IMR-90 (cell line): ENCODE results near the gene ATRNL1. TPM values are rescaled to one million over a fixed set of nuclear protein-coding genes. Genes with fewer than 3 reads are reported as not detected.

ENCODE experiments used
- ATAC-seq: fragments of 200-7000 bp; cut with Tn5 transposase; 2 replicates; pipeline ENCODE4 v1.9.1; 2020; ENCODE audit warnings: low read depth, mild to moderate bottlenecking, moderate library complexity
- BruUV-seq: library from RNA; stranded (reverse); fragments of 400-500 nt; replicated peaks from 2 replicates; lab custom pipeline; 2021; lab: Mats Ljungman, UMichigan
- CTCF ChIA-PET: fragments of 300-600 bp; formaldehyde crosslinking; extraction: SDS; loops from one replicate; lab custom pipeline; 2021; ENCODE audit warnings: antibody characterized with exemption; lab: Yijun Ruan, JAX
- POLR2A ChIA-PET: fragments of 300-600 bp; sonication (Branson Sonifier 250); formaldehyde crosslinking; loops from one replicate; lab custom pipeline; 2022; ENCODE audit warnings: antibody characterized with exemption; ENCODE audit not compliant: unreplicated experiment; lab: Charles Lee
- DNase-seq: peaks from one replicate; pipeline ENCODE4 v3.0.0; 2013
- H2AFZ ChIP-seq: replicated peaks from 2 replicates; pipeline ENCODE3; 2013; ENCODE audit warnings: low read length, mild to moderate bottlenecking; ENCODE audit not compliant: poor library complexity
- H2AK5ac ChIP-seq: 2 replicates; pipeline ENCODE4 v1.6.1; 2013; ENCODE audit warnings: low read depth, low read length, inconsistent platforms
- H2AK9ac ChIP-seq: replicated peaks from 2 replicates; pipeline ENCODE3; 2013; ENCODE audit warnings: mild to moderate bottlenecking, low read depth, low read length, moderate library complexity; ENCODE audit not compliant: poor library complexity
- H2BK120ac ChIP-seq: 2 replicates; pipeline ENCODE4 v1.6.1; 2013; ENCODE audit warnings: low read depth, low read length, inconsistent platforms
- H2BK15ac ChIP-seq: 3 replicates; pipeline ENCODE4 v1.6.1; 2013; ENCODE audit warnings: low read depth, low read length, inconsistent platforms
- H2BK20ac ChIP-seq: 2 replicates; pipeline ENCODE4 v1.6.1; 2013; ENCODE audit warnings: low read depth, mild to moderate bottlenecking, inconsistent platforms, low read length, moderate library complexity
- H2BK5ac ChIP-seq: 2 replicates; pipeline ENCODE4 v1.6.1; 2013; ENCODE audit warnings: mild to moderate bottlenecking, low read depth, low read length, inconsistent platforms; ENCODE audit not compliant: poor library complexity, severe bottlenecking
- H3K14ac ChIP-seq: replicated peaks from 2 replicates; pipeline ENCODE4 v1.6.1; 2013; ENCODE audit warnings: low read depth, low read length, inconsistent platforms
- H3K18ac ChIP-seq: 2 replicates; pipeline ENCODE4 v1.6.1; 2013; ENCODE audit warnings: low read depth, low read length, control low read depth
- H3K23ac ChIP-seq: 2 replicates; pipeline ENCODE4 v1.6.1; 2013; ENCODE audit warnings: low read depth, low read length, inconsistent platforms
- H3K27ac ChIP-seq: 2 replicates; pipeline ENCODE4 v1.5.1; 2013; ENCODE audit warnings: mild to moderate bottlenecking, control low read depth, low read length; ENCODE audit not compliant: insufficient read depth
- H3K27me3 ChIP-seq: 2 replicates; pipeline ENCODE4 v1.6.1; 2013; ENCODE audit warnings: low read length; ENCODE audit not compliant: control insufficient read depth, insufficient read depth
- H3K36me3 ChIP-seq: 2 replicates; pipeline ENCODE4 v1.6.1; 2013; ENCODE audit warnings: low read length, mixed read lengths; ENCODE audit not compliant: control insufficient read depth, insufficient read depth
- H3K4ac ChIP-seq: 2 replicates; pipeline ENCODE4 v1.6.1; 2013; ENCODE audit warnings: low read depth, low read length, inconsistent platforms
- H3K4me1 ChIP-seq: 2 replicates; pipeline ENCODE4 v1.6.1; 2013; ENCODE audit warnings: low read length, mixed read lengths; ENCODE audit not compliant: control insufficient read depth, insufficient read depth
- H3K4me2 ChIP-seq: 2 replicates; pipeline ENCODE4 v1.6.1; 2013; ENCODE audit warnings: low read depth, mild to moderate bottlenecking, control low read depth, low read length, moderate library complexity
- H3K4me3 ChIP-seq: 2 replicates; pipeline ENCODE4 v1.5.1; 2013; ENCODE audit warnings: low read depth, mild to moderate bottlenecking, control low read depth, low read length, moderate library complexity; ENCODE audit not compliant: insufficient read depth
- H3K56ac ChIP-seq: 2 replicates; pipeline ENCODE4 v1.6.1; 2013; ENCODE audit warnings: low read length, inconsistent platforms; ENCODE audit not compliant: insufficient read depth; ENCODE audit errors: extremely low read depth
- H3K79me1 ChIP-seq, 2 experiments: 2 replicates each; pipeline ENCODE4 v1.6.1; 2013; ENCODE audit warnings: low read length in 2 of 2, inconsistent platforms in 1 of 2, low read depth in 1 of 2
- H3K9ac ChIP-seq: 2 replicates; pipeline ENCODE4 v1.6.1; 2013; ENCODE audit warnings: low read depth, low read length, control low read depth
- H3K9me1 ChIP-seq: 2 replicates; pipeline ENCODE4 v1.6.1; 2013; ENCODE audit warnings: low read length, inconsistent platforms; ENCODE audit not compliant: insufficient read depth
- H3K9me3 ChIP-seq: 2 replicates; pipeline ENCODE4 v1.6.1; 2013; ENCODE audit warnings: low read length; ENCODE audit not compliant: control insufficient read depth, insufficient read depth
- H4K20me1 ChIP-seq: 2 replicates; pipeline ENCODE4 v1.6.1; 2013; ENCODE audit warnings: low read length, inconsistent platforms; ENCODE audit not compliant: insufficient read depth
- H4K5ac ChIP-seq: 2 replicates; pipeline ENCODE4 v1.6.1; 2013; ENCODE audit warnings: mild to moderate bottlenecking, low read depth, low read length, control low read depth
- H4K8ac ChIP-seq, 2 experiments: 2 replicates each; pipeline ENCODE4 v1.6.1; 2013; ENCODE audit warnings: low read depth in 2 of 2, low read length in 2 of 2, control low read depth in 1 of 2, inconsistent platforms in 1 of 2
- H4K91ac ChIP-seq: 2 replicates; pipeline ENCODE4 v1.6.1; 2013; ENCODE audit warnings: low read depth, low read length, inconsistent platforms; ENCODE audit not compliant: insufficient read depth
- BHLHE40 ChIP-seq: fragments of 150-350 bp; IDR thresholded peaks from 2 replicates; pipeline ENCODE4 v1.6.1; 2016; ENCODE audit warnings: mild to moderate bottlenecking, low read depth, low read length
- CEBPB ChIP-seq: IDR thresholded peaks from 2 replicates; pipeline ENCODE4 v1.6.1; 2012; ENCODE audit warnings: low read depth, low read length, improper control_type of control experiment
- CHD1 ChIP-seq: IDR thresholded peaks from 2 replicates; pipeline ENCODE4 v1.6.1; 2012; ENCODE audit warnings: low read depth, low read length, improper control_type of control experiment
- CTCF ChIP-seq: conservative IDR thresholded peaks from 2 replicates; pipeline ENCODE4 v1.5.1; 2012; ENCODE audit warnings: mild to moderate bottlenecking, low read depth, low read length, improper control_type of control experiment
- ELK1 ChIP-seq: fragments of 150-350 bp; IDR thresholded peaks from 2 replicates; pipeline ENCODE4 v1.6.1; 2016; ENCODE audit warnings: low read depth, mild to moderate bottlenecking, low read length, moderate library complexity, borderline replicate concordance
- FOS ChIP-seq: fragments of 150-350 bp; IDR thresholded peaks from 2 replicates; pipeline ENCODE4 v1.6.1; 2016; ENCODE audit warnings: low read depth, low read length
- MAFK ChIP-seq: IDR thresholded peaks from 2 replicates; pipeline ENCODE4 v1.6.1; 2012; ENCODE audit warnings: low read depth, low read length, improper control_type of control experiment
- MAZ ChIP-seq: IDR thresholded peaks from 2 replicates; pipeline ENCODE4 v1.6.1; 2012; ENCODE audit warnings: low read depth, mild to moderate bottlenecking, low read length, improper control_type of control experiment, moderate library complexity, borderline replicate concordance
- NFE2L2 ChIP-seq: fragments of 150-350 bp; IDR thresholded peaks from 2 replicates; pipeline ENCODE4 v1.6.1; 2016; ENCODE audit warnings: low read depth, mild to moderate bottlenecking, low read length
- POLR2A ChIP-seq: IDR thresholded peaks from 2 replicates; pipeline ENCODE4 v1.6.1; 2012; ENCODE audit warnings: mild to moderate bottlenecking, low read depth, low read length
- RAD21 ChIP-seq: IDR thresholded peaks from 2 replicates; pipeline ENCODE4 v1.6.1; 2012; ENCODE audit warnings: low read length, improper control_type of control experiment
- RCOR1 ChIP-seq: IDR thresholded peaks from 2 replicates; pipeline ENCODE4 v1.6.1; 2012; ENCODE audit warnings: mild to moderate bottlenecking, low read length, improper control_type of control experiment; ENCODE audit not compliant: insufficient replicate concordance
- SMC3 ChIP-seq: fragments of 150-350 bp; IDR thresholded peaks from 2 replicates; pipeline ENCODE4 v1.6.1; 2016; ENCODE audit warnings: low read depth, mild to moderate bottlenecking, antibody characterized with exemption, low read length, moderate library complexity
- USF2 ChIP-seq: fragments of 150-350 bp; IDR thresholded peaks from 2 replicates; pipeline ENCODE4 v1.6.1; 2017; ENCODE audit warnings: mild to moderate bottlenecking, antibody characterized with exemption, low read length, low read depth
- WGBS, 2 experiments: methylation state at CpG; one replicate each; pipeline versions ENCODE4 v1.1.5 to v1.1.7; 2013; ENCODE audit warnings: missing lambda C conversion rate in 2 of 2; ENCODE audit not compliant: insufficient read length in 1 of 2; ENCODE audit errors: extremely low coverage in 2 of 2; 5-methylcytosine and 5-hydroxymethylcytosine counted together
- dilution Hi-C: fragments of 300-500 bp; cut with HindIII; formaldehyde crosslinking; loops from one replicate; pipeline ENCODE4 v1.14.3; 2018; ENCODE audit warnings: low sequenced_read_pairs; ENCODE audit not compliant: unreplicated experiment
- in situ Hi-C: fragments of 300-500 bp; cut with MboI; formaldehyde crosslinking; loops from 3 replicates; pipeline ENCODE4 v1.14.3; 2019; ENCODE audit warnings: low sequenced_read_pairs, inconsistent platforms, mixed read lengths
- intact Hi-C: fragments of 100-400 bp; cut with micrococcal nuclease; formaldehyde crosslinking; loops from 2 replicates; pipeline ENCODE4 v1.10.0; 2022
- polyA plus RNA-seq, 3 experiments: library from polyadenylated mRNA; depleted of rRNA; stranded (reverse); fragments of >200 nt; gene quantifications; 2 replicates each; pipeline ENCODE4 v1.2.3, GENCODE V29; 2012; ENCODE audit warnings: low replicate concordance in 1 of 3
- total RNA-seq: library from RNA; depleted of rRNA; stranded (reverse); fragments of >200 nt; gene quantifications from 2 replicates; pipeline ENCODE4 v1.2.3, GENCODE V29; 2012

Gene ATRNL1
- total and polyA plus RNA-seq, 2 of the 4 experiments (the other 2 are of a cell fraction), result 0.18 to 0.19 TPM

- Histone ChIP-seq H3K4me2 (no peak overlapping the region), H2BK20ac (no peak overlapping the region), H3K9me3 (peaks cover 10% of the 10 kb centered on the region; the same call in 1 of the 2 replicates), H3K18ac (no peak overlapping the region), H3K4me3 (no peak overlapping the region), H3K36me3 (no peaks in the 10 kb centered on the region), H3K4ac (no peak overlapping the region), H2AFZ (no peak overlapping the region), H4K8ac (no peak overlapping the region), H3K23ac (no peak overlapping the region), H2AK9ac (no peak overlapping the region), H3K9ac (no peak overlapping the region), H2BK15ac (no peak overlapping the region), H4K20me1 (no peaks in the 10 kb centered on the region), H3K27me3 (no peaks in the 10 kb centered on the region), H3K79me1 (no peaks in the 10 kb centered on the region), H2BK5ac (no peak overlapping the region), H2AK5ac (no peak overlapping the region), H3K4me1 (no peaks in the 10 kb centered on the region), H2BK120ac (no peak overlapping the region), H4K91ac (no peak overlapping the region), H3K27ac (no peak overlapping the region), H3K9me1 (no peaks in the 10 kb centered on the region), H3K56ac (no peak overlapping the region), H3K14ac (no peak overlapping the region), H4K5ac (no peak overlapping the region)
- dilution Hi-C loops (no loop called here), intact Hi-C loops (no loop called here), in situ Hi-C loops (no loop called here)
- TF ChIP-seq RAD21, result no peak
- no peak for TF ChIP-seq POLR2A
- TF ChIP-seq CHD1, result no peak
- TF ChIP-seq SMC3, result no peak
- TF ChIP-seq MAZ, result no peak
- TF ChIP-seq USF2, result no peak
- TF ChIP-seq RCOR1, result no peak
- TF ChIP-seq NFE2L2, result no peak
- no peak for TF ChIP-seq BHLHE40
- TF ChIP-seq MAFK, result no peak
- no peak for TF ChIP-seq CEBPB
- no peak for TF ChIP-seq CTCF
- no peak for TF ChIP-seq ELK1
- TF ChIP-seq FOS, result no peak
- no peak for ATAC-seq
- POLR2A ChIA-PET, result no interaction called here
- CTCF ChIA-PET, result no interaction called here
- DNase-seq, result no peak
- no CpG with 5 or more reads among the region's 5 CpGs for WGBS, 2 experiments
- BruUV-seq, result no TSS peak
Measured at GRCh38 chr10:115525141-115525540, 432.0 kb downstream of the ATRNL1 start.
